Aorta (tissue), 5 donors: ENCODE results near the gene HNRNPA2B1. TPM values are rescaled to one million over a fixed set of nuclear protein-coding genes. Genes with fewer than 3 reads are reported as not detected.

Experiments used
- ATAC-seq: fragments of 200-7000 bp; cut with Tn5 transposase; one replicate; pipeline ENCODE4 v1.9.1; 2022; ENCODE audit warnings: moderate library complexity; ENCODE audit not compliant: low FRiP score
- DNase-seq, 2 donors: peaks; one replicate each; pipeline ENCODE4 v3.0.0-alpha.2; 2020
- H3K27ac ChIP-seq, 2 donors: one replicate each; pipeline ENCODE4 v1.5.1; 2013; ENCODE audit warnings: low read length in 2 of 2, mild to moderate bottlenecking in 2 of 2, moderate library complexity in 2 of 2, control low read depth in 1 of 2, inconsistent platforms in 1 of 2, low read depth in 1 of 2
- H3K27me3 ChIP-seq, 2 donors: one replicate each; pipeline ENCODE4 v1.6.1; 2013; ENCODE audit warnings: control low read depth in 1 of 2, low read length in 1 of 2, mild to moderate bottlenecking in 1 of 2, moderate library complexity in 1 of 2; ENCODE audit not compliant: insufficient read depth in 2 of 2, control insufficient read depth in 1 of 2
- H3K36me3 ChIP-seq, 2 donors: one replicate each; pipeline ENCODE4 v1.6.1; 2013; ENCODE audit warnings: control low read depth in 1 of 2, low read length in 1 of 2, mild to moderate bottlenecking in 1 of 2; ENCODE audit not compliant: insufficient read depth in 2 of 2, control insufficient read depth in 1 of 2
- H3K4me1 ChIP-seq, 2 donors: one replicate each; pipeline ENCODE4 v1.6.1; 2013; ENCODE audit warnings: low read length in 2 of 2, control low read depth in 1 of 2, mild to moderate bottlenecking in 1 of 2, moderate library complexity in 1 of 2; ENCODE audit not compliant: insufficient read depth in 2 of 2, control insufficient read depth in 1 of 2
- H3K4me3 ChIP-seq, 2 donors: one replicate each; pipeline ENCODE4 v1.5.1; 2013; ENCODE audit warnings: low read length in 2 of 2, control low read depth in 1 of 2, mild to moderate bottlenecking in 1 of 2
- H3K9me3 ChIP-seq: one replicate; pipeline ENCODE4 v1.6.1; 2013; ENCODE audit warnings: mild to moderate bottlenecking, low read length; ENCODE audit not compliant: control insufficient read depth
- WGBS, 2 donors: extraction: QIAGEN DNeasy Blood & Tissue Kit; methylation state at CpG; one replicate each; pipeline ENCODE4 v1.1.7; 2013; 5-methylcytosine and 5-hydroxymethylcytosine counted together
- intact Hi-C, 2 donors: fragments of 100-400 bp; cut with DNase I; formaldehyde crosslinking; loops; one replicate each; pipeline versions ENCODE4 v1.14.2 to v1.15.0; 2022
- polyA plus RNA-seq, 2 donors: library from polyadenylated mRNA; stranded (reverse); fragments of 200-250 nt; gene quantifications; one replicate each; pipeline ENCODE4 v1.2.3, GENCODE V29; 2013
- total RNA-seq, 2 donors: library from RNA; stranded (reverse); fragmentation: NEBNext Ultra II Directional; extraction: Animal tissue kit (Norgen Biotek cat#: 25700); gene quantifications; one replicate each; pipeline ENCODE4 v1.2.1, GENCODE V29; 2021
- donor health status: healthy with polysubstance abuse.
- donor health status: Bipolar disorder and iron deficiency.
- donor health status: DM: no; HTN: no; CAD: no.
- donor health status: DM: no; HTN: no; CAD: no.
- donor health status: DM: yes; HTN: yes; CAD: no.

Gene HNRNPA2B1
- total and polyA plus RNA-seq, 4 donors: 332 to 392 (median 350) TPM

DNA sequence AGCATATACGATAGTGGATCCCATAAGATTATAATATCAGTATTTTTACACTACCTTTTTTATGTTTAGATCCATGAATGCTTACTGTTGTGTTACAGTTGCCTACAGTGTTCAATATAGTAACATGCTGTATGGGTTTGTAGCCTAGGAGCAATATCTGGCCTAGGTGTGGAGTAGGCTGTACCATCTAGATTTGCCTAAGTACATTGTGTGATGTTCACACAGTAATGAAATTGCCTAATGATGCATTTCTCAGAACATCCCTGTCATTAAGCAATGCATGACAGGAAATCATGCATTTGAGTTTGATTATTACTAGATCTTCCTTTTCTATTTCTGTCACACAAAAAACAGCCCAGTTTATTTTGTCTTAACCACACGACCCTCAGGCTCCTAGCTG, 15.5 kb upstream of the HNRNPA2B1 start:
- 77 to 85% methylated on average over 2 of the region's 2 CpGs for WGBS, 2 donors
- H3K4me1 ChIP-seq: no peaks in the 10 kb centered on the region
- H3K9me3 ChIP-seq: no peaks in the 10 kb centered on the region
- no peak overlapping the region for H3K4me3 ChIP-seq
- no peak overlapping the region for H3K27ac ChIP-seq
- no peaks in the 10 kb centered on the region for H3K27me3 ChIP-seq
- H3K36me3 ChIP-seq: peaks cover 0 to 3% of the 10 kb centered on the region in 2 donors
- intact Hi-C loops: no loop called here
- ATAC-seq (no peak), DNase-seq (no peak)

DNA sequence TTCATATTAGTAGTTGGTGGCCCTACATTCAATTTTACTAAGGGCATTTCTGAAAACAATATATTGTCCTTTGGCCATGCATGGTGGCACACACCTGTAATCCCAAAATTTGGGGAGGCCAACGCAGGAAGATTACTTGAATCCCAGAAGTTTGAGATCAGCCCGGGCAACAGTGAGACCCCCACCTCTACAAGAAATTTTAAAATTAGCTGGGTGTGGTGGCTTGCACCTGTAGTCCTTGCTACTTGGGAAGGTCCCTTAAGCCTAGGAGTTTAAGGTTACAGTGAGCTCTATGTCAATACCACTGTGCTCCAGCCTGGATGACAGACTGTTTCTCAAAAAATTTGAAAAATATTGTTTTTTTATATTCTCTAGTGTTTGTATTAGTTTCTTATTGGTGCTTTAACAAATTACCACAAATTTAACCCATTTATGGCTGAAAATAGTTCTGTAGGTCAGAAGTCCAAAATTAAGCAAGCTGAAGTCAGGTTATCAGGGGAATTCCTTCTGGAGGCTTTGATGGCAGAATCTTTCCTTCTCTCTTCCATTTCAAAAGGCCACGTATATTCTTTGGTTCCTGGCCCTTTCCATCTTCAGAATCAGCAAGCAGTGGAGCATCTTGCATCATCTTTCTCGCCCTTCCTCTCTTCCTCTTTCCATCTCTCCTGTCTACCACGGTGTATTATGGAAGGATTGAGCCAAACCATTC, 13.4 kb upstream of the HNRNPA2B1 start:
- no peak overlapping the region for H3K27ac ChIP-seq
- ATAC-seq (no peak), DNase-seq (no peak)
- H3K36me3 ChIP-seq: peaks cover 0 to 3% of the 10 kb centered on the region in 2 donors
- no peaks in the 10 kb centered on the region for H3K27me3 ChIP-seq
- intact Hi-C loops: no loop called here
- H3K4me1 ChIP-seq: no peaks in the 10 kb centered on the region
- WGBS, 2 donors: 86 to 89% methylated on average over 5 of the region's 5 CpGs
- H3K4me3 ChIP-seq: no peak overlapping the region
- H3K9me3 ChIP-seq: no peaks in the 10 kb centered on the region

DNA sequence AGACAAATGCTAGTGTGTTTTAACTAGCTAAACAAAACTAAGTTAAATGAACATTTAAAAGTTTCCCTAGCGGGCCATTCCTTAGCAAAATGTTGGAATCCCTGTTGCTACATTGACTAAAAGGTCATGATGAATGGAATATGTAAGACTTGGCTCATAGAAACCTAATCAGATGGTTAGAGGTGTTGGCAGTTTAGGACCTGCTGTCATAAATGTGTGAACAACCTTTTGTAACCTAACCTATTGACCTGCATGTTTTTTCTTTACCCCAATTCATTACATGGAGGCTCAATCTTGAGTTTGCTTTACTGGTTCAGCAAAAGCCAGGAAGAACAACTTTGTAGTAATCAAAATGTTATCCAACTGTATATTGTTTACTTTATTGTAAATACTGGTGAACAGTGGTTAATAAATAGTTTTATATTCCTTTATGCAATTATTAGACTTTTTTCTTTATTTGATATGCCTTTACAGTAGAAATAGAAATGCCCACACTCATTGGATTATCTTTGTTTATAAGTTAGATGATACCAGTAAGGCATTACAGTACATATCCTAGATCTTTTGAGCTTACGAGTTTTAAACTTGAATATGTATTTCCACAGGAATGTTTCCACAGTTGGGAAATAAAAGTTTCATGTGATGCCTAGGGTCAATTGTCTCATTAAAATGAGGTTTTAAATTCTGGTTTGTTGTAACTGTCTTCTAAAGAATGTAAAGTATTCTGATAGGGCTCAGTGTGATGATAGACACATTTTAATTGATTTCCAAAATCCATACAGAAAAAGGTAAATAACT, 12.6 kb upstream of the HNRNPA2B1 start:
- intact Hi-C loops: no loop called here
- Histone ChIP-seq H3K36me3 (peaks cover 0 to 3% of the 10 kb centered on the region in 2 donors), H3K4me1 (no peaks in the 10 kb centered on the region), H3K27me3 (no peaks in the 10 kb centered on the region), H3K27ac (no peak overlapping the region), H3K9me3 (no peaks in the 10 kb centered on the region), H3K4me3 (no peak overlapping the region)
- ATAC-seq (no peak), DNase-seq (no peak)
- WGBS, 2 donors: 84 to 90% methylated on average over 2 of the region's 2 CpGs

DNA sequence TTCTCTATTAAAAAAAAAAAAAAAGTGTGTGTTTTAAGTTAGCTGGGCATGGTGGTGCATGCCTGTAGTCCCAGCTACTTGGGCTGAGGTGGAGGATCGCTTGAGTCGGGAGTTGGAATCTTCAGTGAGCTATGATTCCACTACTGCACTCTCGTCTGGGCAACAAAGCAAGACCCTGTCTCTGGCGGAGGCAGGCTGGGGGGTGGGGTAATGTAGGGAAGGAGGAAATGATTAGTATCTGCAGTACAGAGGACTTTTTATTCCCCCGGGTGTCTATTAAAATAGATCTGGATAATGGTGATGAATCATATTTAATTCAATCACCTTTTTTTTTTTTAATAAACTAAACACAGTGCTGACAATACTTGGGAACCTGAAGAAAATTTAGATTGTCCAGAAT, 7.5 kb upstream of the HNRNPA2B1 start:
- H3K27me3 ChIP-seq: no peaks in the 10 kb centered on the region
- ATAC-seq (no peak), DNase-seq (no peak)
- no peaks in the 10 kb centered on the region for H3K36me3 ChIP-seq
- H3K4me3 ChIP-seq: no peak overlapping the region
- intact Hi-C loops: loop anchor here (10.0 kb wide), 2 partner anchors 947 to 957 kb away; partner anchors contain the start of genes HOXA3 (in 1 of the 2), HOXA7 (in 1 of the 2) and HOXA9 (in 1 of the 2)
- peaks cover 0 to 3% of the 10 kb centered on the region in 2 donors for H3K4me1 ChIP-seq
- H3K9me3 ChIP-seq: no peaks in the 10 kb centered on the region
- no peak overlapping the region for H3K27ac ChIP-seq
- 86 to 92% methylated on average over 5 of the region's 5 CpGs for WGBS, 2 donors

DNA sequence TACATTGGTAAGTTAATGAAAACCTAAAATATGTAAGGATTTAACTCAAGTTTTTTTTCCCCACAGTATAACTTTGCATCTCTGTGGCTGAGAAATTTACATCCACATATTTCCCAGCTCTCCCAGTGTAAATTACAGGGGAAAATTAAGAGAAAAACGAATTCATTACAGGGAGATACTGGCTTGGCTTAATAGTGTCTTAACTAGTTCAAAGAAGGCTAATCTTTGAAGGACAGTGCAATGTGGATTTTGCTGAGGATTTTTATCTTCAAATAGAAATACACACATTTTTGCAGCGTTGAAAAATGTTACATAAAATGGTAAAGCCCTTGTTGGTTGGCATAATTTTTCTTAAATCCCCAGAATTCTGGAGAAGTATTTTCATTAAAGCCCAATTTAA, 2.5 kb upstream of the HNRNPA2B1 start:
- DNase-seq (no peak), ATAC-seq (no peak)
- no peak overlapping the region for H3K27ac ChIP-seq
- intact Hi-C loops: loop anchor here (10.0 kb wide), 2 partner anchors 952 to 962 kb away; partner anchors contain the start of genes HOXA3 (in 1 of the 2), HOXA7 (in 1 of the 2) and HOXA9 (in 1 of the 2)
- no peaks in the 10 kb centered on the region for H3K9me3 ChIP-seq
- no peaks in the 10 kb centered on the region for H3K27me3 ChIP-seq
- WGBS, 2 donors: 10 to 15% methylated on average over 2 of the region's 2 CpGs
- H3K4me1 ChIP-seq: peaks cover 0 to 3% of the 10 kb centered on the region in 2 donors
- H3K36me3 ChIP-seq: no peaks in the 10 kb centered on the region
- peak overlapping the region in 1 of 2 donors; percentile 95 for H3K4me3 ChIP-seq

DNA sequence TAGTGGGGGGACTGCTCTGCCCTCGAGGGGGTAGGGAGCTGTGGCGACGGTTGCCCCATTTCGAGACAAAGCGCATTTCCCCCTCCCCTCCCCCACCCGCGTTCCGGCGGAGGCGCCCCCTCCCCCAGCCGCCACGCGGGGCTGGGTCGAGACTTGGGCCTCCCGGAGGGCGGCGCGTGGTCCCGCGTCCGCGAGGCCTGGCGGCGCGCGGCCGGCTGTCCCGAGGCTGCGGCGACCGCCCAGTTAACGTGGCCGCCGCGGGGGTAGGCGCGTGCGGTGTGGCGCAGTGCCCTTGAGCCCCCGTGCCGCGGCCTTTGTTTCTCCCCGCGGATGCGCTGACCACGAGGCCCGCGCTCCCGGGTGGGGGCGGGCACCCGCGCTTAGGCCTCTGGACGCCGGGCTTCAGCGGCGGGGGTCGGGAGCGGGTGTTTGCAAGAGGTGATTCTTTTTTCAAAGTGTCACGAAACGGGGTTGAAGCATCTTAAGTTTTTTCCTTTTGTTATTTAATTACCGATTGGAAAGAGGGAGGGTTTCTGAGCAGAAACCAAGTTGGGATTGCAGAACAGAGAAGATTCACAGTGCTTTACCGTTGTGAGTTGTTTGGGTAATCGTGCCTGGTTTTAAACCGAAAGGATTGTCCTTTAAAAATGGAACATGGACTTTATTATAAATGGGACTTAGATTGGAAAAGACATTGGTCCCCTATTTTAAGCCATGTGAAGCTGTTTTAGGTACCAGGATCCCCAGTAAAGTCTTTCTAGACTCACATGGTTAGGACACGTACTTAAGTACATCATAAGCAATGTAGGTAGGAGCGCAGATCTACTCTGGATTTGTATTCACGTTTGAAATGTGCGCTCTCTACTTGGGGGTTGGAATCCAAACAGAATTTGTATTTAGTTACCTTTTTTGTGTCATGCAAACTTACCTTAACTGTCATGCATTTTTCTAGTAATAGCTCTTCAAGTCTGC, 1.8 kb upstream of the HNRNPA2B1 start:
- intact Hi-C loops: loop anchor here (10.0 kb wide), 2 partner anchors 952 to 962 kb away; partner anchors contain the start of genes HOXA3 (in 1 of the 2), HOXA7 (in 1 of the 2) and HOXA9 (in 1 of the 2)
- 1% methylated on average over 45 to 68 of the region's 68 CpGs for WGBS, 2 donors
- peak; percentile 3 for ATAC-seq

DNA sequence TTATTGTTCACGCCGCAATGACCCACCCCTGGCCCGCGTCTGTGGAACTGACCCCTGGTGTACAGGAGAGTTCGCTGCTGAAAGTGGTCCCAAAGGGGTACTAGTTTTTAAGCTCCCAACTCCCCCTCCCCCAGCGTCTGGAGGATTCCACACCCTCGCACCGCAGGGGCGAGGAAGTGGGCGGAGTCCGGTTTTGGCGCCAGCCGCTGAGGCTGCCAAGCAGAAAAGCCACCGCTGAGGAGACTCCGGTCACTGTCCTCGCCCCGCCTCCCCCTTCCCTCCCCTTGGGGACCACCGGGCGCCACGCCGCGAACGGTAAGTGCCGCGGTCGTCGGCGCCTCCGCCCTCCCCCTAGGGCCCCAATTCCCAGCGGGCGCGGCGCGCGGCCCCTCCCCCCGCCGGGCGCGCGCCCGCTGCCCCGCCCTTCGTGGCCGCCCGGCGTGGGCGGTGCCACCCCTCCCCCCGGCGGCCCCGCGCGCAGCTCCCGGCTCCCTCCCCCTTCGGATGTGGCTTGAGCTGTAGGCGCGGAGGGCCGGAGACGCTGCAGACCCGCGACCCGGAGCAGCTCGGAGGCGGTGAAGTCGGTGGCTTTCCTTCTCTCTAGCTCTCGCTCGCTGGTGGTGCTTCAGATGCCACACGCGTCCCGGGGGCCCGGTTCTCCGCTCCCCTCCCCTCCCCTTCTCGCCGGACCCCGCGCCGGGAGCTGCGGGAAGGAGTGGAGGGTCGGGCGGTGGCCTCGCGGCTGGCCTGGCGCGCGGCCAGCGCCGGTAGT, 887 bp upstream of the HNRNPA2B1 start, which contains the start of gene CBX3:
Gene CBX3, plus strand, starts transcription at position 499 of the 772 bp plus-strand sequence. CDS start 1,254 bp downstream, outside the sequence.
- Histone ChIP-seq H3K4me3 (peak within 1 kb of the TSS; percentile 95 to 98), H3K27ac (peak within 1 kb of the TSS; percentile 80 to 100), H3K4me1 (peaks cover 0 to 6% of the 10 kb centered on the region in 2 donors), H3K27me3 (no peaks in the 10 kb centered on the region), H3K9me3 (no peaks in the 10 kb centered on the region), H3K36me3 (no peaks in the 10 kb centered on the region)
- ATAC-seq (peak; percentile 84), DNase-seq (peak; percentile 95 to 96)
- intact Hi-C loops: loop anchor here (1.0 to 10.0 kb wide), 3 partner anchors 338 to 963 kb away; partner anchors contain the start of genes HOXA3 (in 1 of the 2), HOXA7 (in 1 of the 2) and HOXA9 (in 1 of the 2)
- 1 to 14% methylated on average over 43 to 86 of the region's 86 CpGs for WGBS, 2 donors

More for the DNA sequence above, 1.8 kb upstream of the HNRNPA2B1 start:
- Histone ChIP-seq H3K36me3 (no peaks in the 10 kb centered on the region), H3K4me3 (peak overlapping the region; percentile 93 to 95), H3K9me3 (no peaks in the 10 kb centered on the region), H3K4me1 (peaks cover 0 to 3% of the 10 kb centered on the region in 2 donors), H3K27me3 (no peaks in the 10 kb centered on the region), H3K27ac (peak overlapping the region; percentile 72 to 75)
- peak; percentile 75 to 88 for DNase-seq
